Mesenchymal stem cell (in vitro differentiated cells and primary cell): Measurements from ENCODE around the gene PRKD1.
A peak's percentile ranks its signal among the peaks of the same experiment; 100 is the strongest.

Experiments used
- DNase-seq: peaks from one replicate; pipeline ENCODE4 v3.0.0-alpha.2; 2013
- H2AFZ ChIP-seq: one replicate; pipeline ENCODE4 v1.6.1; 2013; ENCODE audit warnings: low read depth, mild to moderate bottlenecking, control low read depth, inconsistent platforms, low read length, moderate library complexity
- H2AK5ac ChIP-seq: 2 replicates; pipeline ENCODE4 v1.6.1; 2013; ENCODE audit warnings: low read length, moderate library complexity, mild to moderate bottlenecking, inconsistent platforms; ENCODE audit not compliant: severe bottlenecking
- H2BK120ac ChIP-seq: one replicate; pipeline ENCODE4 v1.6.1; 2013; ENCODE audit warnings: low read depth, mild to moderate bottlenecking, inconsistent platforms, low read length, moderate library complexity
- H2BK12ac ChIP-seq, 2 experiments: one replicate each; pipeline ENCODE4 v1.6.1; 2013; ENCODE audit warnings: inconsistent platforms in 2 of 2, low read length in 2 of 2, mild to moderate bottlenecking in 2 of 2, moderate library complexity in 2 of 2, control low read depth in 1 of 2
- H2BK15ac ChIP-seq: one replicate; pipeline ENCODE4 v1.6.1; 2013; ENCODE audit warnings: mild to moderate bottlenecking, low read depth, inconsistent platforms; ENCODE audit not compliant: poor library complexity, severe bottlenecking
- H2BK5ac ChIP-seq: 2 replicates; pipeline ENCODE4 v1.6.1; 2013; ENCODE audit warnings: low read depth, mild to moderate bottlenecking, low read length, control low read depth, inconsistent platforms; ENCODE audit not compliant: poor library complexity, severe bottlenecking
- H3K14ac ChIP-seq, 2 experiments: one replicate each; pipeline ENCODE4 v1.6.1; 2013; ENCODE audit warnings: inconsistent platforms in 2 of 2, low read length in 2 of 2, control low read depth in 1 of 2, mild to moderate bottlenecking in 1 of 2, moderate library complexity in 1 of 2
- H3K18ac ChIP-seq, 2 experiments: one replicate each; pipeline ENCODE4 v1.6.1; 2013; ENCODE audit warnings: inconsistent platforms in 2 of 2, low read length in 2 of 2, control low read depth in 1 of 2, low read depth in 1 of 2, mild to moderate bottlenecking in 1 of 2
- H3K23ac ChIP-seq, 2 experiments: one replicate each; pipeline ENCODE4 v1.6.1; 2013; ENCODE audit warnings: inconsistent platforms in 2 of 2, low read length in 2 of 2, mild to moderate bottlenecking in 2 of 2, moderate library complexity in 2 of 2, control low read depth in 1 of 2
- H3K27ac ChIP-seq: 2 replicates; pipeline ENCODE4 v1.5.1; 2013; ENCODE audit warnings: mild to moderate bottlenecking, moderate library complexity, low read length, control low read depth, inconsistent platforms; ENCODE audit not compliant: poor library complexity, severe bottlenecking
- H3K27me3 ChIP-seq, 2 experiments: 2 replicates each; pipeline versions ENCODE4 v1.6.1 to v1.7.0; 2013; ENCODE audit warnings: low read length in 2 of 2, mild to moderate bottlenecking in 2 of 2, moderate library complexity in 2 of 2, control low read depth in 1 of 2, inconsistent platforms in 1 of 2; ENCODE audit not compliant: control insufficient read depth in 1 of 2, insufficient read depth in 1 of 2
- H3K36me3 ChIP-seq, 2 experiments: 2 replicates each; pipeline versions ENCODE4 v1.6.1 to v1.7.0; 2013; ENCODE audit warnings: low read length in 2 of 2, control low read depth in 1 of 2, inconsistent platforms in 1 of 2, low read depth in 1 of 2, mild to moderate bottlenecking in 1 of 2; ENCODE audit not compliant: insufficient read depth in 2 of 2, control insufficient read depth in 1 of 2
- H3K4ac ChIP-seq, 2 experiments: one replicate each; pipeline ENCODE4 v1.6.1; 2013; ENCODE audit warnings: inconsistent platforms in 2 of 2, low read length in 2 of 2, mild to moderate bottlenecking in 2 of 2, moderate library complexity in 2 of 2, control low read depth in 1 of 2, low read depth in 1 of 2
- H3K4me1 ChIP-seq: 2 replicates; pipeline ENCODE4 v1.6.1; 2013; ENCODE audit warnings: low read depth, low read length, control low read depth; ENCODE audit not compliant: control insufficient read depth, insufficient read depth
- H3K4me2 ChIP-seq: 2 replicates; pipeline ENCODE4 v1.6.1; 2013; ENCODE audit warnings: low read length, mild to moderate bottlenecking, inconsistent platforms; ENCODE audit not compliant: poor library complexity, severe bottlenecking
- H3K4me3 ChIP-seq, 2 experiments: 2 replicates each; pipeline versions ENCODE4 v1.5.1 to v1.7.0; 2013; ENCODE audit warnings: low read length in 2 of 2, mild to moderate bottlenecking in 2 of 2, control low read depth in 1 of 2, low read depth in 1 of 2; ENCODE audit not compliant: insufficient read depth in 1 of 2
- H3K79me1 ChIP-seq: replicated peaks from 2 replicates; pipeline ENCODE4 v1.6.1; 2013; ENCODE audit warnings: mild to moderate bottlenecking, control low read depth, low read length, inconsistent platforms; ENCODE audit not compliant: poor library complexity, severe bottlenecking
- H3K9ac ChIP-seq: 2 replicates; pipeline ENCODE4 v1.7.0; 2013; ENCODE audit warnings: mild to moderate bottlenecking, low read length, moderate library complexity
- H3K9me3 ChIP-seq: 2 replicates; pipeline ENCODE4 v1.7.0; 2013; ENCODE audit warnings: mild to moderate bottlenecking, low read length; ENCODE audit not compliant: control insufficient read depth
- H4K8ac ChIP-seq: one replicate; pipeline ENCODE4 v1.6.1; 2013; ENCODE audit warnings: inconsistent platforms, mild to moderate bottlenecking, low read length, moderate library complexity
- H4K91ac ChIP-seq: one replicate; pipeline ENCODE4 v1.6.1; 2013; ENCODE audit warnings: mild to moderate bottlenecking, low read length, inconsistent platforms
- WGBS: methylation state at CpG from one replicate; pipeline ENCODE4 v1.1.7; 2013; ENCODE audit warnings: mixed read lengths; 5-methylcytosine and 5-hydroxymethylcytosine counted together

Gene PRKD1

DNA sequence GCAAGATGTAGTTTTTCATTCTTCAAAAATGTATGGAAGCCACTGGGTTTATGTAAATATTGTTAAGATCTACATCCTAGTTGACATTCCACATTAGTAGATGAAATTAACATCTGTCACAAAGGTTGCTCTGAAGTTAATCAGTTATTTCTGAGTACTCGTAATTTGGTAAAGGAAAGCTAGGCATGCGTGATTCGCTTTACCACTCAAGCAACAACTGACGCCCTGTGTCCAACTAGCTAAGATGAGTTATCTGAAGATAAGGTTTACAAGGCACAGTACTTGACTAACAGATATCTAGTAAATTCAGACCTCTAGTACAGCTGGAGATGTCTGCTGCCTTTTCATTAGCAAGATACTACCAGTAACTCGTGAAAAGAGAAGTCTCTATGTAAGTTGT is 14.1 kb downstream of the PRKD1 start:
- Histone ChIP-seq H3K23ac (no peak overlapping the region), H2AK5ac (no peak overlapping the region), H3K9ac (no peak overlapping the region), H3K79me1 (peaks cover 16% of the 10 kb centered on the region), H3K4me3 (no peak overlapping the region), H3K9me3 (no peaks in the 10 kb centered on the region), H3K27ac (no peak overlapping the region), H2BK12ac (no peak overlapping the region), H3K18ac (no peak overlapping the region), H2BK15ac (no peak overlapping the region), H4K91ac (no peak overlapping the region), H3K27me3 (no peaks in the 10 kb centered on the region), H3K14ac (no peak overlapping the region), H2BK120ac (no peak overlapping the region), H4K8ac (no peak overlapping the region), H3K36me3 (no peaks in the 10 kb centered on the region), H3K4me1 (no peaks in the 10 kb centered on the region), H2BK5ac (no peak overlapping the region), H3K4me2 (no peak overlapping the region), H2AFZ (no peak overlapping the region), H3K4ac (no peak overlapping the region)
- 100% methylated on average over 2 of the region's 5 CpGs for WGBS
- no peak for DNase-seq

DNA sequence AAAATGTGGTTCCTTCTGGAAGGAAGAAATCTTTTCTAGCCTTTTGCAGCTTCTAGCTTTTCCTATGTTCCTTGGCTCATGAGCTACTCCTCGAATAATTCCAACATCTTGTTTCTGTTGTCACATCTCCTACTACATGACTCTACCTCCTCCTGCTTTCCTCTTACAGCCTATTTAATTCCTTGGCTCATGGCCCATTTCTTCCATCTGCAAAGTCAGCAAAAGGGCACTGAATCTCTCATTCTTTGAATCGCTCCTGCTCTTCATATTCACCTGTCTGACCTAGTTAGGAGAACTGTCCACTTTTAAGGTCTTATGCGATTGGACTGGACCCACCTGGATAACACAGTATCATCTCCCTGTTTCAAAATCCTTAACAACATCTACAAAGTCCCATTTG is 15.8 kb downstream of the PRKD1 start:
- Histone ChIP-seq H2AK5ac (no peak overlapping the region), H2BK12ac (no peak overlapping the region), H2BK120ac (no peak overlapping the region)

DNA sequence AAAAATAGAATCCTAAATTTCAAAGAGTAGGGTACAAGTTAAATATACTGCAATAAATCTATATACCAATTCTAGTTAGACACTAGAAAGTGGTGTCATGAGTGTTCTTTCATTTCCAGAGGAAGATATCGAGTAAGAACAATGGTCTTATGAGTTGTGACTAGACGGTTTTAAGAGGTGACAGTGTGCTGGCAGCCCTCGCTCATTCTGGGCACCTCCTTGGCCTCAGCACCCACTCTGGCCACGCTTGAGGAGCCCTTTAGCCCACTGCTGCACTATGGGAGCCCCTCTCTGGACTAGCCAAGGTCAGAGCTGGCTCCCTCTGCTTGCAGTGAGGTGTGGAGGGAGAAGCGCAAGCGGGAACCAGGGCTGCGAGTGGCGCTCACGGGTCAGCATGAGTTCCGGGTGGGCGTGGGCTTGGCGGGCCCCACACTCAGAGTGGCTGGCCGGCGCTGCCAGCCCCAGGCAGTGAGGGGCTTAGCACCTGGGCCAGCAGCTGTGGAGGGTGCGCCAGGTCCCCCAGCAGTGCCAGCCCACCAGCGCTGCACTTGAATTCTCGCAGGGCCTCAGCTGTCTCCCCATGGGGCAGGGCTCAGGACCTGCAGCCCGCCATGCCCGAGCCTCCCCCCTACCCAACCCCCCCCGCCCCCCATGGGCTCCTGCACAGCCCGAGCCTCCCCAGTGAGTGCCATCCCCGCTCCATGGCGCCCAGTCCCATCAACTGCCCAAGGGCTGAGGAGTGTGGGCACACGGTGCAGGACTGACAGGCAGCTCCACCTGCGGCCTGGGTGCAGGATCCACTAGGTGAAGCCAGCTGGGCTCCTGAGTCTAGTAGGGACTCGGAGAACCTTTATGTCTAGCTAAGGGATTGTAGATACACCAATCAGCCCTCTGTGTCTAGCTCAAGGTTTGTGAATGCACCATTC is 18.7 kb downstream of the PRKD1 start:
- H3K4me3 ChIP-seq, result no peak overlapping the region
- H3K23ac ChIP-seq, result no peak overlapping the region
- no peak overlapping the region for H2BK5ac ChIP-seq
- H3K18ac ChIP-seq, result no peak overlapping the region
- H2AK5ac ChIP-seq, result no peak overlapping the region
- no peak overlapping the region for H4K91ac ChIP-seq
- no peak overlapping the region for H4K8ac ChIP-seq
- H2BK15ac ChIP-seq, result no peak overlapping the region
- H2BK12ac ChIP-seq, result no peak overlapping the region
- no peak overlapping the region for H3K4me2 ChIP-seq
- H3K36me3 ChIP-seq, result no peaks in the 10 kb centered on the region
- no peak overlapping the region for H2AFZ ChIP-seq
- peaks cover 10% of the 10 kb centered on the region for H3K79me1 ChIP-seq
- no peak for DNase-seq
- H3K9ac ChIP-seq, result no peak overlapping the region
- WGBS, result 96% methylated on average over 24 of the region's 26 CpGs
- peaks cover 3% of the 10 kb centered on the region for H3K4me1 ChIP-seq
- no peak overlapping the region for H3K4ac ChIP-seq
- no peaks in the 10 kb centered on the region for H3K27me3 ChIP-seq
- H3K14ac ChIP-seq, result no peak overlapping the region
- H3K9me3 ChIP-seq, result no peaks in the 10 kb centered on the region
- H2BK120ac ChIP-seq, result no peak overlapping the region
- H3K27ac ChIP-seq, result no peak overlapping the region

More for the DNA sequence above, 15.8 kb downstream of the PRKD1 start:
- H3K4me2 ChIP-seq, result no peak overlapping the region
- no peak overlapping the region for H3K27ac ChIP-seq
- no peaks in the 10 kb centered on the region for H3K9me3 ChIP-seq
- no peak overlapping the region for H3K14ac ChIP-seq
- no peak overlapping the region for H4K91ac ChIP-seq
- no peaks in the 10 kb centered on the region for H3K27me3 ChIP-seq
- no peak overlapping the region for H4K8ac ChIP-seq
- H3K18ac ChIP-seq, result no peak overlapping the region
- H3K9ac ChIP-seq, result no peak overlapping the region
- no peaks in the 10 kb centered on the region for H3K36me3 ChIP-seq
- no peaks in the 10 kb centered on the region for H3K4me1 ChIP-seq
- H2AFZ ChIP-seq, result no peak overlapping the region
- 86% methylated on average over 2 of the region's 3 CpGs for WGBS
- no peak for DNase-seq
- no peak overlapping the region for H3K4ac ChIP-seq
- H3K23ac ChIP-seq, result no peak overlapping the region
- H2BK5ac ChIP-seq, result no peak overlapping the region
- peaks cover 18% of the 10 kb centered on the region for H3K79me1 ChIP-seq
- H3K4me3 ChIP-seq, result no peak overlapping the region
- no peak overlapping the region for H2BK15ac ChIP-seq

DNA sequence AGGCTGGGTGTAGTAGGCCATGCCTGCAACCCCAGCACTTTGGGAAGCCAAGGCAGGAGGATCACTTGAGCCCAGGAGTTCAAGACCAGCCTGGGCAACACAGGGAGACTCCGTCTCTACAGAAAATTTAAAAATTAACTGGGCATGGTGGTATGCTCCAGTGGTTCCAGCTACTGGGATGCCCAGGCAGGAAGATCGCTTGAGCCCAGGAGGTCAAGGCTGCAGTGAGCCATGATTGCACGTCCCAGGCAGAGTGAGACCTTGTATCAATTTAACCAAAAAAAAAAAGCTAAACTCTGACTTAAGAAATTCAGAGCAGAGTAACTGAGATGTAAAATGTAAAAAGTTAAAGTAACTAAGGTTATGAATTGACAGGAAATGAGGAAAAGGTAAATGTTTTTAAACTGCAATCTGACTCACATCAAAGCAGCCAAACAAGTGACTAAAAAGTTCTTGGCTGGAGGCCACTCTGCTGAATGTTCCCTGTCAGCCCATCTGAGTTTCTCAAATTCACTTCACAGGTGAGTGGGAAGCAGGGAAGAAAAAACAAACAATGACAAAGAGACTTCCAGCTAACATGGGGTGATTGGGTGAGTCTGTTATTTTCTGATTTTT is 21.3 kb downstream of the PRKD1 start:
- WGBS, result 97% methylated on average over 3 of the region's 3 CpGs
- Histone ChIP-seq H4K91ac (no peak overlapping the region), H3K27ac (peak overlapping the region; percentile 6), H2AFZ (no peak overlapping the region), H3K4ac (no peak overlapping the region), H3K23ac (no peak overlapping the region), H2BK15ac (no peak overlapping the region), H3K4me3 (no peak overlapping the region), H2BK120ac (no peak overlapping the region), H2BK12ac (no peak overlapping the region), H2AK5ac (no peak overlapping the region), H3K27me3 (no peaks in the 10 kb centered on the region), H3K79me1 (peaks cover 9% of the 10 kb centered on the region), H3K9ac (no peak overlapping the region), H3K18ac (peak overlapping the region in 1 of 2 experiments; percentile 24), H3K36me3 (no peaks in the 10 kb centered on the region), H3K4me2 (peak overlapping the region; percentile 39), H3K14ac (no peak overlapping the region), H4K8ac (no peak overlapping the region), H3K9me3 (no peaks in the 10 kb centered on the region), H3K4me1 (peaks cover 3% of the 10 kb centered on the region), H2BK5ac (no peak overlapping the region)
- DNase-seq, result no peak
